Stimulated activated naive CD8-positive, alpha-beta T cell treated with anti-CD3 and anti-CD28 coated beads, Interleukin-15, Interleukin-2, amounts not matched to agents 100 ng/mL and 50 ng/mL, for 24 hours (primary cell): ENCODE results near the gene SLC41A3.

Source experiments
- H3K27ac Mint-ChIP-seq: one replicate; pipeline ENCODE4 v1.8.0; 2021; ENCODE audit warnings: mild to moderate bottlenecking, mixed read lengths
- H3K27me3 Mint-ChIP-seq: one replicate; pipeline ENCODE4 v1.8.0; 2021; ENCODE audit warnings: mixed read lengths
- H3K36me3 Mint-ChIP-seq: one replicate; pipeline ENCODE4 v1.8.0; 2021; ENCODE audit warnings: low read depth, mixed read lengths
- H3K4me1 Mint-ChIP-seq: one replicate; pipeline ENCODE4 v1.8.0; 2021; ENCODE audit warnings: low read depth, mixed read lengths
- H3K4me3 Mint-ChIP-seq: one replicate; pipeline ENCODE4 v1.8.0; 2021; ENCODE audit warnings: mild to moderate bottlenecking, mixed read lengths
- H3K9me3 Mint-ChIP-seq: one replicate; pipeline ENCODE4 v1.8.0; 2021; ENCODE audit warnings: mixed read lengths

Gene SLC41A3

GRCh38 chr3:126113238-126113555 is 29.3 kb upstream of the SLC41A3 start:
- no peak overlapping the region for H3K4me3 Mint-ChIP-seq
- no peaks in the 10 kb centered on the region for H3K9me3 Mint-ChIP-seq
- no peaks in the 10 kb centered on the region for H3K36me3 Mint-ChIP-seq
- no peaks in the 10 kb centered on the region for H3K27me3 Mint-ChIP-seq
- H3K27ac Mint-ChIP-seq: no peak overlapping the region
- H3K4me1 Mint-ChIP-seq: no peaks in the 10 kb centered on the region

DNA sequence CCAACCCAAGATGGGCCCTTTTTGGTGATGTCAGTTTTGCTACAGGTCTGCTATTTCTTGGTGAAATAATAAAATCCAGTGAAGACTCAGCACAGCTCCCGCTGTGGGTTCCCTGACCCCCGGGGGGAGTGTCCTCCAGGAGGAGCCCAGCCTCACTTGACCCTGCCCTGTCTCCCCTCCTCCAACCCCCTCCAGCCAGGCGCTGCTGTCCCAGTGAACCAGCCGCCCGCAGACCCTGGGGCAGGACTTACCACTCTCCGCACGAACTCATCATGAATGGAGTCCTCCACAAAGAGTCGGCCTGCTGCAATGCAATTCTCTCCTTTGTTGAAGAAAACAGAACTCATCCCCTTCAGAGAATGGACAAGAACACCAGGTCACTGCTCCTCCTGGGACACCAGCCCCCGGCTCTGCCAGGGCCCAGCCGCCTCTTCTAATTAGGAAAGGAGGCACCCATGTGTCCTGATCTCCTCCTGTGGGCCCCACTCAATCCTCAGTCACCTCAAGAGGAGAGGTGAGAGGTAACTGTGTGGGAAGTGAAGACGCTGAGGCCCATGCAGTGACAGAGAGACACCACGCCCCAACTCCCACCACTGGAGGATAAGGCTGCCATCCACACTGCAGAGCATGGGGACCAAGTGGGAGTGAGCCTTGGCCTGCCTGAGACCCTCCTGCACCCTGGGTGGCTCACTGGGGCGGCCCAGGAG is 28.8 kb upstream of the SLC41A3 start:
- H3K36me3 Mint-ChIP-seq: no peaks in the 10 kb centered on the region

GRCh38 chr3:126111566-126112475 is 27.9 kb upstream of the SLC41A3 start:
- H3K4me3 Mint-ChIP-seq: no peak overlapping the region
- H3K27ac Mint-ChIP-seq: no peak overlapping the region
- H3K36me3 Mint-ChIP-seq: no peaks in the 10 kb centered on the region
- H3K4me1 Mint-ChIP-seq: no peaks in the 10 kb centered on the region
- no peaks in the 10 kb centered on the region for H3K27me3 Mint-ChIP-seq
- no peaks in the 10 kb centered on the region for H3K9me3 Mint-ChIP-seq

More for the DNA sequence above, 28.8 kb upstream of the SLC41A3 start:
- no peaks in the 10 kb centered on the region for H3K4me1 Mint-ChIP-seq
- no peak overlapping the region for H3K4me3 Mint-ChIP-seq
- H3K27me3 Mint-ChIP-seq: no peaks in the 10 kb centered on the region
- H3K9me3 Mint-ChIP-seq: no peaks in the 10 kb centered on the region
- H3K27ac Mint-ChIP-seq: no peak overlapping the region

GRCh38 chr3:126111126-126111551 is 27.2 kb upstream of the SLC41A3 start:
- Mint-ChIP-seq H3K27ac (no peak overlapping the region), H3K9me3 (no peaks in the 10 kb centered on the region), H3K27me3 (no peaks in the 10 kb centered on the region), H3K36me3 (no peaks in the 10 kb centered on the region), H3K4me3 (no peak overlapping the region), H3K4me1 (no peaks in the 10 kb centered on the region)

GRCh38 chr3:126110431-126111125 is 26.7 kb upstream of the SLC41A3 start:
- Mint-ChIP-seq H3K27me3 (no peaks in the 10 kb centered on the region), H3K4me1 (no peaks in the 10 kb centered on the region), H3K9me3 (no peaks in the 10 kb centered on the region), H3K36me3 (no peaks in the 10 kb centered on the region), H3K27ac (no peak overlapping the region), H3K4me3 (no peak overlapping the region)

DNA sequence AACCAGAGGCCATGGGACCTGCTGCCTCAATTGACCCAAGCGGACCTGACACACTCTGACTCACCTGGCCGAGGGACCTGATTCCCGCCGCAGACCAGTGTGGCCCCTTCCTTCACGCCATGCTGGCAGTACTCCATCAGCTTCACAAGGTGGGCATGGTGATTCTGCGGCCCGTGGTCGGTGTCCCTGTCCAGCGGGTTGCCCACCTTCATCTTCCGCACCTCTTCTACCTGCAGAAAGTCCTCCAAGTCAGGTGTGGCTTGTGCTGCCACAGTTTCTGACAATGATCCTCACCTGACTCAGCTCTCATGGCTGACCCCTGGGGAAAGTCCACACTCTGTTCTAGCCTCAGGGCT is 25.9 kb upstream of the SLC41A3 start:
- no peak overlapping the region for H3K27ac Mint-ChIP-seq
- no peak overlapping the region for H3K4me3 Mint-ChIP-seq
- H3K4me1 Mint-ChIP-seq: no peaks in the 10 kb centered on the region
- no peaks in the 10 kb centered on the region for H3K27me3 Mint-ChIP-seq
- no peaks in the 10 kb centered on the region for H3K9me3 Mint-ChIP-seq
- no peaks in the 10 kb centered on the region for H3K36me3 Mint-ChIP-seq

DNA sequence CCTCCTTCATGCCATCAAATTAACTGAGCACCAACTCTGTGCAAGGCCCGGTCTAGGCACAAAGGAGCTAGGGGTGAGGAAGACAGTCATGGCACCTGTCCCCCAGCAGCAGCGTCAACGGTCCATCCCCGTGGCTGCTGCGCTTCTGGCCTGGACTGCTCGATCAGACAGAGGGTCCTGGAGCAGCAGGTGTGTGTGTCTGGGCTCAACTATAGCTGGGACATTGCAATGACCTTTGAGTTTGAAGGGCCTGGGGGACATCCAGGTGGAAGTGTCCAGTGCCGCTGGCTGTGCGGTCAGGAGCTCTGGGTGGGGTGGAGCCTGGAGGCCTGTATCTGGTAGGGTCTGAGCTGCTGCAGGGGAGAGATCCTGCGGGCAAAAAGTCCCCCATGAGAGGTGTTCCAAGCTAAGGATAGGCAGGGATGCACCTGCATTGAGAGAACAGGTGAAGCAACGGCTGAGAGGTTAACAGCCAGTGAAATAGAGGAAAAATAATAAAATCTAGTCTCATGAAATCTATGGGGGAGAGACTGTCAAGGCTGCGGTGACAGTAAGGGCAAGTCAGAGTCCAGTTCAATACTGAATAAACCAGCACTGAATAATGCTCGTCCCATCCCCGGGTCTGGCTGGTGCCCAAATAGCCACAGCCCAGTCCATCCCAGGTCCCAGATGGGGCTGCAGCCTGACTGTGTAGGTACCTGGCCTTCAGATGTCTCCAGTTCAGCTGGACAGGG is 25.4 kb upstream of the SLC41A3 start:
- no peak overlapping the region for H3K27ac Mint-ChIP-seq

DNA sequence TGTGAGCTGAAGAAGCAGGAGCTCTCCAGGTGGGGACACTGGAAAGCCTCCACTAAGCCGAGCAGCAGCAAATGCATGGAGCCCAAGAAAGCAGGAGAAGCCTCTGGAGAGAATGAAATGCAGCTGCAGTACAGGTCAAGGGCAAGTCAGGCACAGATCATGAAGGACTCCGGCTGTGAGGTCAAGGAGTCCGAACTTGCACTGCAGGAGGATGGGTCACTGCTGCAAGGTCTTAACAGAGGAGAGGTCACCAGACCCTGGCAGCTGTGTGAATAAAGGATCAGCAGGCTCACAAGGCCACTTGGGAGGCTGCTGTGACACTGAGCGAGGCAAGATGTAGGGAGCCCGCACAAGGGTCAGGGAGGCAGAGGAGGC is 24.7 kb upstream of the SLC41A3 start:
- Mint-ChIP-seq H3K9me3 (no peaks in the 10 kb centered on the region), H3K4me3 (no peak overlapping the region), H3K27ac (no peak overlapping the region), H3K36me3 (no peaks in the 10 kb centered on the region), H3K27me3 (no peaks in the 10 kb centered on the region), H3K4me1 (no peaks in the 10 kb centered on the region)

More for the DNA sequence above, 25.4 kb upstream of the SLC41A3 start:
- Mint-ChIP-seq H3K27me3 (no peaks in the 10 kb centered on the region), H3K4me1 (no peaks in the 10 kb centered on the region), H3K9me3 (no peaks in the 10 kb centered on the region), H3K4me3 (no peak overlapping the region), H3K36me3 (no peaks in the 10 kb centered on the region)

DNA sequence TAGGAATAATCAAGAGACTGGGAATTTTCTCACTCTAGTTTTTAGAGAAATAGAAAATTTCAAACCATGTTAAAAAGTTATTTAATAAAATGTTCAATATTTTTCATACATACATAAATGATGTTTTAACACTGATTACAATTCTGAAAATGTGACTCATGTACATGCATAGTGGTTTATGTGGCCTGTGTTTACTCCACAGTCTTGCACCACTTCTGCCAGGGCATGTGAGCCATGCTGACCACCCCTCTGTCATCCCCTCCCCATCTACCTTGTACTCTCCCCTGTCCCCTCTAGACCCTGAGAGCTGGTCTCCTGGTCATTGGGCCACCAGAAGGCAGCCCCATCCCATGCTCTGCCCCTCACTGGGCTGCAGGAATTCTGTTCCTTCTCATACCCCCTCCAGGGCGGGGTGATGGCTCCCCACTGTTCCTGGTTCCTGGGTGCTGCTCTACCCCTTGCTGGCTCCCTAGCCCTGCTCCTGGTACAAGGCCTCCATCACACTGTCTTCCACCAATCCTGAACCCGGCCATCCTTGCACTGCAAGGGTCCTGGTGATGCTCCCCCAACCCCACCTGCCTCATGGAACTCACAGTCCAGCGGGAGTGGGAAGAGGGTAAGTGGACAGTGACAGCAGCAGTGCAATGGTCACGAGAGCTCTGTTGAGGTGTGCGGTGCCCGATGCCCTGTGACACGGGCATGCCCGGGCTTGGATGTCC is 24.2 kb upstream of the SLC41A3 start:
- H3K4me1 Mint-ChIP-seq: no peaks in the 10 kb centered on the region
- no peaks in the 10 kb centered on the region for H3K9me3 Mint-ChIP-seq
- no peaks in the 10 kb centered on the region for H3K36me3 Mint-ChIP-seq
- H3K4me3 Mint-ChIP-seq: no peak overlapping the region
- no peaks in the 10 kb centered on the region for H3K27me3 Mint-ChIP-seq
- H3K27ac Mint-ChIP-seq: no peak overlapping the region

- H3K4me3 Mint-ChIP-seq: no peak overlapping the region
- no peak overlapping the region for H3K27ac Mint-ChIP-seq
- H3K9me3 Mint-ChIP-seq: no peaks in the 10 kb centered on the region
- H3K4me1 Mint-ChIP-seq: no peaks in the 10 kb centered on the region
- H3K36me3 Mint-ChIP-seq: no peaks in the 10 kb centered on the region
- no peaks in the 10 kb centered on the region for H3K27me3 Mint-ChIP-seq
These were observed 23.4 kb upstream of the SLC41A3 start for GRCh38 chr3:126107203-126107939.

DNA sequence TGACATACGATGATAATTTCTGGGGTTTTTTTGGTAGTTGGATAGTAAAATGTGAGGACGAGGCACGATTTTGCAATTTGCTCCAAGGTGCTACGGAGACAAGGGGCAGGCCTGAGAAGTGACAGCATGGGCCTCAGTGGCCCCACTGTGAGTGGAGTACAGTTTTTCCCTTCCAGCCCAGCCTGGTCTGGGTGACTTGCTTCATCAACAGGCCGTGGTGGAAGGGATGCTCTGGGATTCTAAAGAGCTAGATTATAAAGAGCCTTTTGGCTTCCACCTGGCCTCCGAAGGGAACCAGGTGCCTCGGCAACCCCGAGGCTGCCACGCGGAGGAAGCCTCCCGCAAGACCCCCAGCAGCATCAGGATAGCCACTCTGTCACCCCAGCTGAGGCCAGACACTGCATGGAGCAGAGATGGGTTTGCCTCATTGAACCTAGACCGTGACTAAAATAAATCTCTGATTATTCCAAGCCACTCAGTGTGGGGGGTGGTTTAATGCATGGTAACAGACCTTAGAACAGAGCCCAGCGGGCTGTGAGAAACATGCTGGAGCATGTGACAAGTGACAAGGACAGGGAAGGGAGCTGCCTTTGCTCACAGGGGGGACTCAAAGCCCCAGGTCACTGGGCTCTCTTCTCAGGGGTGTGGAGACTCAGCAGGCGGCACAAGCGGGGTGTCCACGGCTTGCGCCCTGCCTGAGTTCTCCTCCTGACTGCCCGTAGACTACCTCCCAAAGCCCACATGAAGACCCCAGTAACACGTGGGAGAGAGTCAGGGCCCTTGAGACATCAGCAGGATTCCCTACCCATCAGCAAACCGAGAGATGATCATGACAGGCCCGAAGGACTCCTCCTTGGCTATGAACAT is 22.6 kb upstream of the SLC41A3 start:
- Mint-ChIP-seq H3K27ac (no peak overlapping the region), H3K4me1 (no peaks in the 10 kb centered on the region), H3K27me3 (no peaks in the 10 kb centered on the region), H3K9me3 (no peaks in the 10 kb centered on the region), H3K4me3 (no peak overlapping the region), H3K36me3 (no peaks in the 10 kb centered on the region)

DNA sequence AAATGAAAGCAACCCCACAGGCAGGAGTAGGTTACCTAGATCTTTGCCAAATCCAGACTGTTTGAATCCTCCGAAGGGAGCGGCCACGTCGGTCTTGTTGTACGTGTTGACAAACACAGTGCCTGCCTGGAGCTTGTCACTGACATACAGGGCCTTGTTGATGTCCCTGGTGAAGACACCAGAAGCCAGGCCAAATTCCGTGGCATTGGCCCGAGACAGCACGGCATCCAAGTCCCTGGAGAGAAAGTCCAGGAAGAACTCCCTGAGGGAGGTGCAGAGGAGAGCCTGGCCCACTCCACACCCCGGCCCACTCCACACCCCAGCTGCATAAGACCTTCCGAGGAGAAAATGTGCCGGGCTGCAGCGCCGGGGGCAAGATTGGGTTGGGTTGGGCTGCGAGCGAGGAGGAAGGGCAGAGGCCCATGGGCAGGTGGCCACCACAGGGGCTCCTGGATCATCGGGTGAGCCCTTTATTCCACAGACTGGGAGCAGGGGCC is 21.8 kb upstream of the SLC41A3 start:
- no peaks in the 10 kb centered on the region for H3K4me1 Mint-ChIP-seq
- H3K27me3 Mint-ChIP-seq: no peaks in the 10 kb centered on the region
- no peaks in the 10 kb centered on the region for H3K36me3 Mint-ChIP-seq
- no peaks in the 10 kb centered on the region for H3K9me3 Mint-ChIP-seq
- H3K4me3 Mint-ChIP-seq: no peak overlapping the region
- H3K27ac Mint-ChIP-seq: no peak overlapping the region
